HG03025 (cell line): ENCODE measurements around the gene SMAD3.
"Not testable (repeated sequence)": the region's sequence is repeated elsewhere in the genome, so short reads cannot be mapped to it uniquely, and the experiment has no call there.

Source experiments
- ATAC-seq: cut with Tn5 transposase; IDR thresholded peaks from one replicate; pipeline ENCODE4 v1.9.1; 2021; ENCODE audit warnings: mild to moderate bottlenecking, moderate library complexity; ENCODE audit not compliant: unreplicated experiment, low FRiP score

SMAD3 gene

GRCh38 chr15:67107014-67107812, 41.8 kb downstream of the SMAD3 start:
- ATAC-seq, result no peak

- ATAC-seq, result no peak
Measured at GRCh38 chr15:67108122-67108961, 42.9 kb downstream of the SMAD3 start.

- ATAC-seq, result no peak
Measured at GRCh38 chr15:67109141-67110034, 44.0 kb downstream of the SMAD3 start.

GRCh38 chr15:67110361-67110781, 45.0 kb downstream of the SMAD3 start:
- no peak for ATAC-seq

- no peak for ATAC-seq
Measured at GRCh38 chr15:67110958-67111864, 45.8 kb downstream of the SMAD3 start.

- no peak for ATAC-seq
Measured at GRCh38 chr15:67114046-67114445, 48.6 kb downstream of the SMAD3 start.

- no peak for ATAC-seq
Measured at GRCh38 chr15:67114846-67115585, 49.6 kb downstream of the SMAD3 start.

GRCh38 chr15:67115586-67115969, 50.2 kb downstream of the SMAD3 start:
- no peak for ATAC-seq

GRCh38 chr15:67116742-67117141, 51.3 kb downstream of the SMAD3 start:
- no peak for ATAC-seq

- no peak for ATAC-seq
Measured at GRCh38 chr15:67117370-67117769, 52.0 kb downstream of the SMAD3 start.

- no peak for ATAC-seq
Measured at GRCh38 chr15:67118808-67119207, 53.4 kb downstream of the SMAD3 start.

- no peak for ATAC-seq
Measured at GRCh38 chr15:67119238-67119846, 53.9 kb downstream of the SMAD3 start.

- no peak for ATAC-seq
Measured at GRCh38 chr15:67120009-67120838, 54.8 kb downstream of the SMAD3 start.

GRCh38 chr15:67120839-67121643, 55.6 kb downstream of the SMAD3 start:
- no peak for ATAC-seq

- no peak for ATAC-seq
Measured at GRCh38 chr15:67121644-67122605, 56.5 kb downstream of the SMAD3 start.

GRCh38 chr15:67122816-67123215, 57.4 kb downstream of the SMAD3 start:
- ATAC-seq, result not testable (repeated sequence)
